ENCODE data around the gene MECP2.
A peak's percentile ranks its signal among the peaks of the same experiment; 100 is the strongest.

Gene MECP2

DNA sequence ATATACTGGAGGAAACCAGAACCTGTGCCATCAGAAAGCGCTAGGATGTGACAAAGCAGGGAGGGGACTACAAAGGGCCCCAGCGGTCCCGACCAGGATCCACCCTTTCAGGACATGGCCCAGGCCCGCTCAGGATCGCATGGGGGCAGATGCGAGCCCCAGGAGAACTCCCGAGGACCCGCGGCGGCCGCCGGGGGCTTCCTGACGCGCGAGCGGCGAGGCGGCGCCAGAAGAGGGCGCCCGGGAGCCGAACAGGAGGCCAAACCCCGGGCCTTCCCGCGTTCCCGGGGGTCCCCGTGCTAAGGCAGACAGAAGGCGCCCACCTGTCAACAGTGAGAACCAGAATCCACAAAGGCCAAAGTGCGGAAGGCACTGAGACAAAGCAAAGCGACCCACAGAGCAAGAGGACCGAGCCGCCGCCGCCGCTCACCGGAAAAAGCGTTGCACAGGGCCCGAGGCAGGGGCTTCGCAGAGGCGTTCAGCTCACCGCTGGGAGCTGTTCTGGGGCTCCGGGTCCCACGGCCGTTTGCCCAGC is 39.2 kb upstream of the MECP2 start:
- TF ChIP-seq, protein P1, sequence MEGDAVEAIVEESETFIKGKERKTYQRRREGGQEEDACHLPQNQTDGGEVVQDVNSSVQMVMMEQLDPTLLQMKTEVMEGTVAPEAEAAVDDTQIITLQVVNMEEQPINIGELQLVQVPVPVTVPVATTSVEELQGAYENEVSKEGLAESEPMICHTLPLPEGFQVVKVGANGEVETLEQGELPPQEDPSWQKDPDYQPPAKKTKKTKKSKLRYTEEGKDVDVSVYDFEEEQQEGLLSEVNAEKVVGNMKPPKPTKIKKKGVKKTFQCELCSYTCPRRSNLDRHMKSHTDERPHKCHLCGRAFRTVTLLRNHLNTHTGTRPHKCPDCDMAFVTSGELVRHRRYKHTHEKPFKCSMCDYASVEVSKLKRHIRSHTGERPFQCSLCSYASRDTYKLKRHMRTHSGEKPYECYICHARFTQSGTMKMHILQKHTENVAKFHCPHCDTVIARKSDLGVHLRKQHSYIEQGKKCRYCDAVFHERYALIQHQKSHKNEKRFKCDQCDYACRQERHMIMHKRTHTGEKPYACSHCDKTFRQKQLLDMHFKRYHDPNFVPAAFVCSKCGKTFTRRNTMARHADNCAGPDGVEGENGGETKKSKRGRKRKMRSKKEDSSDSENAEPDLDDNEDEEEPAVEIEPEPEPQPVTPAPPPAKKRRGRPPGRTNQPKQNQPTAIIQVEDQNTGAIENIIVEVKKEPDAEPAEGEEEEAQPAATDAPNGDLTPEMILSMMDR (IDR thresholded peaks at IDR 0.05; ENCODE audit: insufficient read depth, low read depth, low read length, missing control alignments): peak; percentile 39
- H3K4me3 ChIP-seq (ENCODE audit: low read length): peak overlapping the region; percentile 28
- DNase-seq (ENCODE audit: low read depth): peak; percentile 33

DNA sequence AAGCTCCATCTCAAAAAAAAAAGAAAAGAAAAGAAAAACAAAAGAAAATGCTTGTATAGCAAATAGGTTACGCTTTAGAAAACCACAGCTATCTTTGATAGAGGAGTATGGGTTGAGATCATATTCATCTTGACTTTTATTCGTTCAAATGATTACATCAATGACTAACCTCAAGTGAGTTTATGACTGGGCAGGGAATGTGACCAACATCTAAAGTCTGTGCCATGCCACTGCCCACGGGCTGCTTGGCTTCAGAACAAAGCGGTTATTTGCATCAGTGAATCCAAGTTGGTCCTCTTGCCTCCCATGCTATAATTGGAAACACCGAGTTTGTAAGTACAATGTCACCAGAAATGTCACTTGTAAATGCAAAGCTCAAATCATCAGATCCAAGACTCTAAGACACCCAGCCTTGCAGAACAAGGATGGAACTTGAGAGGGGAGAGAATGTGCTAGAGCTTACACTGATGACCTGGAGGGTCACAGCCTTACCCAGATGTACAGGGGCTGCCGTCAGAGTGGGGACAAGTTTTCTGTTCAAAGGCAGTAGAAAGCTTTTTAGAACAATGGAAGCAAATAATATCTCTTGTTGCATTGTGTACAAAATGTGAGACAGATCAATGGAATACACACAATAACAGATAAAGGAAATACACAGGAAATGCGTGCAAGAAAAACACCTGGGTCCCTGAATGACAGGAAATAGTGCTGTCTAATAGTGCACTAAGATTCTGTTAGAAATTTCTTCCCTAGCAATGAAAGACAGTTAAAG is 38.1 kb upstream of the MECP2 start:
- no peak overlapping the region for H3K4me3 ChIP-seq (ENCODE audit: low read length)
- no peak for DNase-seq (ENCODE audit: low read depth)
- TF ChIP-seq, protein P1 (IDR thresholded peaks at IDR 0.05; ENCODE audit: insufficient read depth, low read depth, low read length, missing control alignments): no peak

DNA sequence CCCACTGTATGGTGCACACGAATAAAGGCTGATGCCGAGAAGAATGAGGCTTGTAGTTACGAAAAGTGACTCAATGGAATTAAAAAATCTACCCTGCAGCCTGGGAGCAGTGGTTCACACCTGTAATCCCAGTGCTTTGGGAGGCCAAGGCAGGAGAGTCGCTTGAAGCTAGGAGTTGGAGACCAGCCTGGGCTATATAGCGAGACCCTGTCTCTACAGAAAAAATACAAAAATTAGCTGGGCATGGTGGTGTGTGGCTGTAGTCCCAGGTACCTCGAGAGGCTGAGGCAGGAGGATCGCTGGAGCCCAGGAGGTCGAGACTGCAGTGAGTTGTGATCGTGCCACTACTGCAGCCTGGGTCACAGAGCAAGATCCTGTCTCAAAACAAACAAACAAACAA is 34.8 kb upstream of the MECP2 start:
- H3K4me3 ChIP-seq (ENCODE audit: low read length): no peak overlapping the region
- TF ChIP-seq, protein P1 (IDR thresholded peaks at IDR 0.05; ENCODE audit: insufficient read depth, low read depth, low read length, missing control alignments): no peak
- DNase-seq (ENCODE audit: low read depth): no peak

DNA sequence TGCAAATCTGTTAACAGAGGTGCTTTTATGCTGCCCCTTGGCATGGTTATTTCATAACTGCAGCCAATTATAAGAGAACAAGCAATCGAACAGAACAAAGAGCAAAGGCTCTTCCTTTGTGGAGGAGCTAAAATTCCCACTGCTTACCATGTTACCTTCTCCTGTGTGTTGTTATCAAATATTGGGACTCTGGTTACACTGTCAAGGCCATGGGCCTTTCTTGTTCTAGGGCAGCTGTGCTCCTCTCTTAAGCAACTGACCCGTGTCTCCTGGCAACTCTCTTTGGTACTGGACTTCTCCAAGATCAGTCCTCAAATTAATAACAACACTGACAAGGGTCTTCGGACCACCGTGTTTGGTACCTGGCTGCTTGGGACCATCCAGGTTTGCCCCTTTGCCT is 34.4 kb upstream of the MECP2 start:
- TF ChIP-seq, protein P1 (IDR thresholded peaks at IDR 0.05; ENCODE audit: insufficient read depth, low read depth, low read length, missing control alignments): no peak
- DNase-seq (ENCODE audit: low read depth): no peak
- no peak overlapping the region for H3K4me3 ChIP-seq (ENCODE audit: low read length)

DNA sequence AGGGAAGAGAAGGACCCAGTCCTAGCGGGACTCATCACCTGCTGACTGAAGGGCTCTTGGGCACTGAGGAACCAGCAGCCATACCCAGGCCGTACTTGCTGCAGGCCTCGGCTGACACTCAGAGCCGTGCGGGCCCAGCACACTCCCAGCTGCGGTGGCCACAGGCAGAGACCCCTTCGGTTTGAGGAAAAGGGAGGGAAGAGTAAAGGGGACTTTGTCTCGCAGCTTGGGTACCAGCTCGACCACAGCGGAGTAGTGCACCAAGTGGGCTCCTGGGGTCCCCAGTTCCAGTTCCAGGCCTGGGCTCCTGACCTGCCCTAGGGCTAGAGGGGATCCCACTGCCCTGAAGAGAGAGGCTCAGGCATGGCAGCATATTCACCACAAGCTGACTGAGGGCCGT is 28.6 kb upstream of the MECP2 start:
- no peak overlapping the region for H3K4me3 ChIP-seq (ENCODE audit: low read length)
- TF ChIP-seq, protein P1 (IDR thresholded peaks at IDR 0.05; ENCODE audit: insufficient read depth, low read depth, low read length, missing control alignments): no peak
- no peak for DNase-seq (ENCODE audit: low read depth)

DNA sequence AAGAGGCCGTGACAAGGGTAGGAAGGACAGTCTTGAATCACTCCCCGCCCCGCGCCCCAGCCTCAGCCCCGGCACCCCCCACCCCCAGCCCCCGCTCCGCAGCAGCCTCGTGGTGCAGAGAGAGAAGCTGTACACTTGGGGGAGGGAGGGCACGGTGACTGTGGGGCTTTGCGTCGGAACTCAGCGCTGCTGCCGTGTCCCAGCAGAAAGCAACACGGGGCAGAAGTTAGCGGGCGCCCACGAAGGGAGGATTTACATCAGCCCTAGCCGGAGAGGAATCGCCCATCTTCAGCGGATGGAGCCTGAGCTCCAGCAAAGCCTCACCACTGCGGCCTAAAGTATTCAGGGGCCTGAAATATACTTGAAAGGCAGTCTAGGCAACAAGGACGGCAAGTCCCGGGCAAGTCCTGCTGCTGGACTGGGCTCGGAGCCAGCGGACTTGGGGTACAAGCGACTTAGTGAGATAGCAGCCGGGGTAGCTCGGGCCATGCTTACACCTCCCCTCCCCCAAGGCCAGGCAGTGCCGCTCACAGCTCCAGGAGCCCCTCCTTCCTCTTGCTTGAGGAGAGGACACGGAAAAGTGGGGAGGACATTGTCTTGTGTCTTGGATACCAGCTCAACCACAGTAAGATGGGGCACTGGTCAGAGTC is 28.0 kb upstream of the MECP2 start:
- no peak for DNase-seq (ENCODE audit: low read depth)
- TF ChIP-seq, protein P1 (IDR thresholded peaks at IDR 0.05; ENCODE audit: insufficient read depth, low read depth, low read length, missing control alignments): no peak
- H3K4me3 ChIP-seq (ENCODE audit: low read length): no peak overlapping the region

Measured in epithelial cell of esophagus (primary cell).